PC-9 (cell line): ENCODE data around the gene PLCD4. TPM values are rescaled to one million over a fixed set of nuclear protein-coding genes. Genes with fewer than 3 reads are reported as not detected.
A peak's percentile ranks its signal among the peaks of the same experiment; 100 is the strongest.

ENCODE experiments used
- BruUV-seq: library from RNA; stranded (reverse); fragments of 400-500 nt; replicated peaks from 2 replicates; lab custom pipeline; 2021; lab: Mats Ljungman, UMichigan
- CTCF ChIA-PET: fragments of 300-600 bp; sonication (Branson Sonifier 250); formaldehyde crosslinking; loops from one replicate; lab custom pipeline; 2022; ENCODE audit warnings: antibody characterized with exemption; lab: Charles Lee
- POLR2A ChIA-PET: fragments of 300-600 bp; sonication (Branson Sonifier 250); formaldehyde crosslinking; loops from one replicate; lab custom pipeline; 2022; ENCODE audit warnings: antibody characterized with exemption; ENCODE audit not compliant: unreplicated experiment; lab: Charles Lee
- DNase-seq, 2 experiments: peaks; one replicate each; pipeline versions ENCODE4 v3.0.0 to v3.0.0-alpha.2; 2015 to 2022; ENCODE audit warnings: mixed read lengths in 1 of 2
- H2AFZ ChIP-seq: fragments of 200-600 bp; sonication (generic); 2 replicates; pipeline ENCODE4 v1.8.1; 2017; ENCODE audit warnings: antibody characterized with exemption
- H3F3A ChIP-seq: fragments of 200-600 bp; sonication (generic); 2 replicates; pipeline ENCODE4 v1.8.1; 2017; ENCODE audit warnings: antibody characterized with exemption, mild to moderate bottlenecking, low read depth; ENCODE audit not compliant: insufficient read depth
- H3K27ac ChIP-seq: fragments of 200-600 bp; sonication (generic); 2 replicates; pipeline ENCODE4 v1.6.1; 2016; ENCODE audit warnings: mixed run types
- H3K27me3 ChIP-seq: fragments of 200-600 bp; sonication (generic); 2 replicates; pipeline ENCODE4 v1.6.1; 2016; ENCODE audit warnings: low read depth, mixed run types; ENCODE audit not compliant: insufficient read depth
- H3K36me3 ChIP-seq: fragments of 200-600 bp; sonication (generic); 2 replicates; pipeline ENCODE4 v1.6.1; 2016; ENCODE audit warnings: low read depth, mixed run types
- H3K4me1 ChIP-seq: fragments of 200-600 bp; sonication (generic); replicated peaks from 2 replicates; pipeline ENCODE4 v1.6.1; 2016; ENCODE audit warnings: mixed run types; ENCODE audit not compliant: insufficient read depth
- H3K4me2 ChIP-seq: fragments of 200-600 bp; sonication (generic); 2 replicates; pipeline ENCODE4 v1.6.1; 2017; ENCODE audit warnings: mixed run types
- H3K4me3 ChIP-seq: fragments of 200-600 bp; sonication (generic); 2 replicates; pipeline ENCODE4 v1.6.1; 2016; ENCODE audit warnings: mixed run types
- H3K79me2 ChIP-seq: fragments of 200-600 bp; sonication (generic); 2 replicates; pipeline ENCODE4 v1.6.1; 2017; ENCODE audit warnings: low read depth, mixed run types
- H3K9me2 ChIP-seq: fragments of 200-600 bp; sonication (generic); 2 replicates; pipeline ENCODE4 v1.8.1; 2017; ENCODE audit warnings: mild to moderate bottlenecking; ENCODE audit not compliant: insufficient read depth
- H3K9me3 ChIP-seq: fragments of 200-600 bp; sonication (generic); 2 replicates; pipeline ENCODE4 v1.8.1; 2016; ENCODE audit warnings: low read depth; ENCODE audit not compliant: insufficient read depth
- H4K20me1 ChIP-seq: fragments of 200-600 bp; sonication (generic); 2 replicates; pipeline ENCODE4 v1.8.1; 2017; ENCODE audit not compliant: insufficient read depth
- EZH2 ChIP-seq: fragments of 200-600 bp; sonication (generic); IDR thresholded peaks from 2 replicates; pipeline ENCODE4 v1.8.0; 2017; ENCODE audit warnings: antibody characterized with exemption, low read depth
- intact Hi-C: fragments of 100-400 bp; cut with micrococcal nuclease; formaldehyde crosslinking; loops from one replicate; pipeline ENCODE4 v1.10.0; 2022; ENCODE audit not compliant: unreplicated experiment
- total RNA-seq: library from RNA; stranded (reverse); gene quantifications from 2 replicates; pipeline ENCODE4 v1.2.3, GENCODE V29; 2021
- TF ChIP-seq, protein P1 (sequence below): fragments of 200-600 bp; sonication (generic); conservative IDR thresholded peaks from 2 replicates; pipeline ENCODE4 v1.6.1; 2017; ENCODE audit warnings: mixed run types, antibody characterized with exemption, mild to moderate bottlenecking, moderate library complexity

PLCD4 gene
- total RNA-seq, 1 experiment from 2014 or later: 0.74 TPM

GRCh38 chr2:218663901-218664300 is 56.2 kb downstream of the PLCD4 start:
- H3K36me3 ChIP-seq: peaks cover 18% of the 10 kb centered on the region

GRCh38 chr2:218664653-218665052 is 57.0 kb downstream of the PLCD4 start:
- no peak overlapping the region for H3K4me3 ChIP-seq
- intact Hi-C loops: no loop called here
- BruUV-seq: no TSS peak
- ChIA-PET POLR2A (no interaction called here), CTCF (no interaction called here)
- peaks cover 18% of the 10 kb centered on the region for H3K36me3 ChIP-seq
- TF ChIP-seq, protein P1, sequence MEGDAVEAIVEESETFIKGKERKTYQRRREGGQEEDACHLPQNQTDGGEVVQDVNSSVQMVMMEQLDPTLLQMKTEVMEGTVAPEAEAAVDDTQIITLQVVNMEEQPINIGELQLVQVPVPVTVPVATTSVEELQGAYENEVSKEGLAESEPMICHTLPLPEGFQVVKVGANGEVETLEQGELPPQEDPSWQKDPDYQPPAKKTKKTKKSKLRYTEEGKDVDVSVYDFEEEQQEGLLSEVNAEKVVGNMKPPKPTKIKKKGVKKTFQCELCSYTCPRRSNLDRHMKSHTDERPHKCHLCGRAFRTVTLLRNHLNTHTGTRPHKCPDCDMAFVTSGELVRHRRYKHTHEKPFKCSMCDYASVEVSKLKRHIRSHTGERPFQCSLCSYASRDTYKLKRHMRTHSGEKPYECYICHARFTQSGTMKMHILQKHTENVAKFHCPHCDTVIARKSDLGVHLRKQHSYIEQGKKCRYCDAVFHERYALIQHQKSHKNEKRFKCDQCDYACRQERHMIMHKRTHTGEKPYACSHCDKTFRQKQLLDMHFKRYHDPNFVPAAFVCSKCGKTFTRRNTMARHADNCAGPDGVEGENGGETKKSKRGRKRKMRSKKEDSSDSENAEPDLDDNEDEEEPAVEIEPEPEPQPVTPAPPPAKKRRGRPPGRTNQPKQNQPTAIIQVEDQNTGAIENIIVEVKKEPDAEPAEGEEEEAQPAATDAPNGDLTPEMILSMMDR: no peak
- TF ChIP-seq EZH2: no peak
- no peaks in the 10 kb centered on the region for H3K9me3 ChIP-seq
- peaks cover 15% of the 10 kb centered on the region; the same call in 1 of the 2 replicates for H3F3A ChIP-seq
- DNase-seq: no peak
- no peak overlapping the region for H2AFZ ChIP-seq
- H3K79me2 ChIP-seq: peaks cover 14% of the 10 kb centered on the region
- H3K27ac ChIP-seq: no peak overlapping the region
- H3K27me3 ChIP-seq: no peaks in the 10 kb centered on the region
- no peaks in the 10 kb centered on the region for H4K20me1 ChIP-seq
- no peaks in the 10 kb centered on the region; the same call in 1 of the 2 replicates for H3K4me1 ChIP-seq
- no peaks in the 10 kb centered on the region for H3K9me2 ChIP-seq
- H3K4me2 ChIP-seq: no peak overlapping the region

More at GRCh38 chr2:218663901-218664300, 56.2 kb downstream of the PLCD4 start:
- Histone ChIP-seq H3K27me3 (no peaks in the 10 kb centered on the region), H3K4me1 (no peaks in the 10 kb centered on the region; the same call in 1 of the 2 replicates), H3K4me2 (no peak overlapping the region), H3F3A (peaks cover 15% of the 10 kb centered on the region; the same call in 1 of the 2 replicates), H3K4me3 (no peak overlapping the region), H3K9me3 (no peaks in the 10 kb centered on the region), H2AFZ (no peak overlapping the region), H3K27ac (no peak overlapping the region), H4K20me1 (no peaks in the 10 kb centered on the region), H3K9me2 (no peaks in the 10 kb centered on the region), H3K79me2 (peaks cover 13% of the 10 kb centered on the region)
- intact Hi-C loops: no loop called here
- TF ChIP-seq, protein P1: no peak
- no peak for TF ChIP-seq EZH2
- DNase-seq: no peak
- ChIA-PET CTCF (no interaction called here), POLR2A (no interaction called here)
- no TSS peak for BruUV-seq

DNA sequence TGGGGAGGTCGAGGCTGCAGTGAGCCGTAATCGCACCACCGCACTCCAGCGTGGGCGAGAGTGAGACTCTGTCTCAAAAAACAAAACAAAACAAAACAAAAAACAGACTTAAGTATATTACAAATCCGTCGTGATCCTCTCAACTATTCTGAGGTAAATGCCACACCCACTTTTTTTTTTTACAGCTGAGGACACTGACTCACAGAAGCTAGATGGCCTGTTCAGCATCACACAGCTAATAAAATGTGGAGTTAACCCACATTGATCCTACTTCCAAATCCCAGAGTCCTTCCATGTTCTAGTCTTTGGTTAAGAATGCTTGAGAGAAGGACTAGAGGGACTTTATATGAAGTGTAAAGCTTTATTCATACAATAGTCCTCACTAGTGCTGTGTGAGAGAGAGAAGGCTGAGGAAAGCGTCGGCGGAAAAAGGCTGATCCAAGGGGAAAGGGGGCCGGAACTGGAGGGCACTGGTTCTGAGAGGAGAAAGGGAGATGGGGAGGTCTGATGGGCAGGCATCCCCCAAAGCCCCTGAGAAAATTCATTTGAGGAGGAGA is 63.5 kb downstream of the PLCD4 start:
- H3K9me3 ChIP-seq: no peaks in the 10 kb centered on the region
- H4K20me1 ChIP-seq: no peaks in the 10 kb centered on the region
- ChIA-PET CTCF (interaction anchor here (1.3 kb wide), 1 partner anchor 12 kb away, joined by 4 read pairs; the partner anchor contains the start of genes BCS1L and ZNF142), POLR2A (interaction anchor here (0.5 to 0.6 kb wide), 2 partner anchors 40 to 388 kb away, joined by 3 to 4 read pairs; no protein-coding TSS in a partner anchor)
- DNase-seq: peak in 1 of 2 experiments; percentile 63
- intact Hi-C loops: no loop called here
- peaks cover 23% of the 10 kb centered on the region; the same call in 1 of the 2 replicates for H3F3A ChIP-seq
- BruUV-seq: TSS peak; percentile 63
- no peaks in the 10 kb centered on the region for H3K9me2 ChIP-seq
- peak overlapping the region; percentile 97 for H3K4me2 ChIP-seq
- H3K36me3 ChIP-seq: peaks cover 13% of the 10 kb centered on the region; the same call in 1 of the 2 replicates
- no peak for TF ChIP-seq EZH2
- TF ChIP-seq, protein P1: no peak
- H3K79me2 ChIP-seq: peaks cover 27% of the 10 kb centered on the region
- H3K4me3 ChIP-seq: peak overlapping the region; percentile 77
- peak overlapping the region; percentile 91 for H2AFZ ChIP-seq
- no peaks in the 10 kb centered on the region for H3K27me3 ChIP-seq
- H3K27ac ChIP-seq: peak overlapping the region; percentile 60
- peaks cover 15% of the 10 kb centered on the region for H3K4me1 ChIP-seq
